Fibroblast of skin of back (primary cell): ENCODE measurements around the gene TTC21A.

Source experiments
- DNase-seq: peaks from one replicate; pipeline ENCODE4 v3.0.0-alpha.2; 2013

TTC21A gene

DNA sequence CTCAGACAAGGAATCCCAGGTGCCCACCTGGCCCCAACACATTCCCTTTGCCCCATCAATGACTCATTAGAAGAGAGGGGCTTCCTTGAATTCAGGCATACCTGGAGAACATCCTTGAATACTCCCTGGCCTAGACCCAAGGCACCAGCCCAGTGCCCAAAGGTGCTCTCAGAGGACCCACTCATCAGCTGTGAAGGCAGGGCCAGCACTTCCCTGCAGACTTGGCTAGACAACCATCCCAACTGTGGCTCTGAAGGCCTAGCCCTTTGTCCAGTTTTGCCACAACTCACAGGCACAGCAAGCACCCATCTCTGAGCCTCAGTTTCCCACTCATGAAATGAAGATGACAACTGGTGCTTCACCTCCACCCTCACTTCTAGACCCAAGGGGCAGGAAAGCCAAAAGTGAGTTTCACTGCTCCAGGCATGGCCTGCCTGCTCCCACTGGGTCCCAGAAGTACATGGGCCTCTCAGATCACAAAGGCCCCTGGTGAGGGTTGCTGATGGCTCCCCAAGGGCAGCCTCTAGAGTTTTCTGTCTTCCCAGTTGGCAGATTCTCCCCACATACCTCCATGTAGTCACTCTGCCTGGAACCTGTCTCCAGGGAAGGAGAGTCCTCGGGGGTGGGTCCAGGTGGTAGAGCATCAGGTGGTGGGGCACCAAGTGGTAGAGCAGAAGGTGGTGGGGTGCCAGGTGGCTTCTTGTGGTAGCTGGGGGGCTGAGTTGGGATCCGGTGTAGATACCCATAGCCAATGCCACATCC, 7.6 kb upstream of the TTC21A start:
- DNase-seq = no peak

DNA sequence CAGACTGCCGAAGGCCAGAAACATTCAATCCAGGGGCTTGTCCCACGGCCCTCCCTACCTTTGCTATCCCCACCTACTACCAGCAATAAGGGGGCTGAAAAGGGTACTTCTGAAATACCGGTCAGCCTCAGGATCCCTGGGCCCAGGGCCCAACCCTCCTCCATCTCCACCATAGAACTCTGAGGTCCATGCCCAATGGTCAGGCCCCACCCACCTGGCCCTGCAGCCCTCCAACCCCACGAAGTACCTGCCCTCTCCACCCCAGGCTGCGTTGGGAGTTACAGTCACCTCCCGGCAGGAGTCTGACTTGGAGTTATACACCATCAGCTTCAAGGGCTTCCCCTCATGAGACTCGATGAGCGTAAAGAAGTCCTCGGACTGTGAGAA, 7.0 kb upstream of the TTC21A start:
- DNase-seq = no peak

DNA sequence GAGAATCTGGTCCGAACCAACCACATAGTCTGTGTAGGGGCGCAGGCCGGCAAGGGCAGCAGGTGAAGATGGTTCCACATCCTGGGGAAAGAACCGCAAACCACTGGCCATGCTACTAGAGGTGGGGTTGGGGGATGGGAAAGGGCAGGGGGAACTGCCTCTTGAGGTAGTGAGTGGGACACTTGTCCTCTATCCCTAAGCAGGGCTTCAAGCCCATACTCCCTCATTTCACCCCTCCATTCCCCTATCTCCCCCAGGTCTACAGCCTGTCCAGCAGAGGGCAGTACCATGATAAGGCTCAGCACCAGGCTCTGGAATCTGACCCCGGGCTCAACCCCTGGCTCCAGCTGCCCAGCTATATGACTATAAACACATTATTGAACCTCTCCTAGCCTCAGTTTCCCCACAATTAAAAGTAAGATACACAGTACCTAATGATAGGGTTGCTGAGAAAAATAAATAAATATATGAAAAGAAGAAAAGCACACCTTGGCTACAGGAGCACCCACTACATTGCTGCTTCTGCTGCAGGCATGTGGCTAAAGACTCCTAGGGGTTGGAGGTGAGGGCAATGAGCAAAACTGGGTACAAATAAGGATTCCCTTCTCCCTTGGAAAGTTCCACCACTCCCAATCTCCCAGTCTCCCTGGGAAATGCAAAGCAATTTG, 6.3 kb upstream of the TTC21A start:
- peak; percentile 39 for DNase-seq

DNA sequence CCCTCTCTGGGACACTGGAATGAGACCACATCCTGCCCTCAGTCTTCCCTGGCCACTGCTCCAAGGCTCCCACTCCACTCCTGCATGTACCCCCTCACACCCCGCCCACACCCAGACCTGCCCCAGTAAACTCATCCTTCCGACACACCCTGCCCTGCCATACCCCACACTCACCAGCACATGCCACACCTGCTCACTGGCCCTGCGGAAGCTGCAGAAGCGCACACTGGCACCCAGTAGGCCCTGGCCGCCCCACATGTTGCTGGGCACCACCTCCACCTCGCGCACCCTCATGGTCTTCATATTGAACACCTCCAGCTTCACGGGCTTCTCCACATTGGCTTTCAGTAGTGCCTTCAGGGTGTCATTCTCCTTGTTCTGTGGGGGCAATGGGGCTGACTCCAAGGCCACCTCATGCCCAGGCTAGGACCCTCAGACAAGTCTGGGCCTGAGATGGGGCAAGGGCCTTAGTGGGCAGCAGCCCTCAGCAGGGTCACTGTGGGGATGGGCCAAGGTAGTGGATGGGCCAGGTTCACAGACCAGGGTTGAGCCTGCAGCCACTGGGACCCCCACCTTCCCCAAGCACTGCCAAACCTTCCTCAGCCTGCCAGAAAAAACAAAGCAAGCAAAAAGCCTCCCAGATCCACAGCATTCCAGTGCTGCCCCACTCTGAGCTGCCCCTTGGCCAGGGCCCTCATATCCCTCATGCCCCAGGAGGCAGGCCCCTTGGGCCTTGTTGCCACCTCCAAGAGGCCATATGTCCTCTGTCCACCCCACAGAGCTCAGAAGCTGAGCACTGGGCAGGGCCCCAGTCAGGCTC, 4.8 kb upstream of the TTC21A start:
- no peak for DNase-seq

DNA sequence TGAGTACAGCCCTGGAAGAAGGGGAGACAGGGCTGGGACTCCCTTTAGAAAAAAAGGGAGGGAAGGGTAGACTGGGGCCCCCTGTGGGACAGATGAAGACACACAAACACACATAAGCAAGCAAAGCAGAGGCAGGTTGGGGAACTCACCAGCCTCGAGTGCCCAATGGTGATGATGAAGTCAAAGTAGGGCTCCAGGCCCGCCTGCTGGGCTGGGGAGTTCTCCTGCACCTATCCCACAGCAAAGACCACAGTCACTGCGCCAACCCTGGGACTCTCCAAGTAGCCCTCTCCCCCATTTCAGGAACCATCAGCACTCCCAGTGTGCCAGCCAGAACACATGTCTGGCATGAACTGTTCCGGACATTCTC, 4.2 kb upstream of the TTC21A start:
- no peak for DNase-seq

DNA sequence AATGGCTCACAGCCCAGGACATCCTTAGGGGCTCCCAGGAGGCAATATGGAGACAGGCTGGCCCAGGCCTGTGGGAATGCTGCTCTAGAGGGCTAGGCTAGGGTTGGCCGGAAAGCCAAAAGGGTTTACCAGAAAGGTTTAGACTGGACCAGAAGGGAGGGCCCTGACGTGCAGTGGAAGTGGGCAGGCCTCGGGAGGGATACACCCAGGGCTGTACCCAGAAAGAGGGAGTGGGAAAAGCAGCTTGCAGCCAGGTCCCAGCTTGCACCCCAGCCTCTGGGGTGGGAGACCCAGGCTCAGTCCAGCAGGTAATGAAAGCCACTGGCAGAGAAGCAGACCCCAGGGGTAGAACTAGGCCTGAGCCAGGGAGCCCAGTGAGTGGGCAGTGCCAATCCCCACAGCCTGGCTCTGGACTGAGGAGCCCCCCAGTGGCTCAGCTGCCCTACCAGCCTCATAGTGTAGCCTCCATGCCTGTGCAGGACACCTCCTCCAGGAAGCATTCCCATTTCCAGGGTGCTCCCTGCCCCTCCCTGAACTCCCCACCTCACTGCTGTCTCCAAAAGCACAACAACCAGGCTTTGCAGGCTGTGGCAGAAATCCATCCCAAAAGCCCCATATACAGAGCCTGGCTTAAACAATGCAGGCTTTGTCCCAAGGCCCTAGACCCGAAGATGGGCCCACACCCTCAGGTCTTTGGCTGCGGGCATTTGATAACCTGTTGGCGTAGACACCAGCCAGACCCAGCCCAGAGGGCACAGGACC, 3.5 kb upstream of the TTC21A start:
- DNase-seq = no peak

DNA sequence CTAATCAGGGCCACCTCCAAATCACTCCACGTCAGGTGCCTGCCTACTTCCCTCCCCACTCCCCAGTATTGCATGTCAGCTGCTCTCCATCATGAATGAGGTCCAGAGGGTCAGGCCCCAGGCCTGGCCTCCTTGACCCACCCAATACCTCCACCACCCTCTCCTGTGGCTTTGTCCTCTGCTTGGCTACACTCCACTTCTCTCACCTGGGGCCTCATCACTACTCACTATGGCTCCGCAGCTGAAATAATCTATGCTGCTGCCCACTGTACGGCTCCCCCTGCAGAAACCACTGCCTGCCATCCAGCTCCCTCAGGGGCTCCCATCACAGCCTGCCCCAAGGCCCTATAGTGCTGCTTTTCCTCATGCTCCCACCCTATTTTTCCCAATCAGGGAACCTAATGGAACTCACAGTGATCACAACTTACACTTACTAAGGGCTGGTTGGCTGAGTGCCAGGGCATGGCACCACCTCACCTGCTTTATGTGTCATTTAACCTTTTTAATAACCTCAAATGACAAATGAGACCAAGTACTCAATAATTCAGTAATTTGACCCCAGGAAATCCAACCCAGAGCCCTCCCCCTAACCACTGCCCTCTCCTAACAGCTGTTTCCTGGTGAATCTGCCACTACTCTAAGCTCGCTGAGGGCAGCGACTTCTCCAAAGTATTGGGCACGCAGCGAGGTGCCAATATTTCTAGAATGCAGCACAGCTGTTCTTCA, 2.4 kb upstream of the TTC21A start:
- no peak for DNase-seq

DNA sequence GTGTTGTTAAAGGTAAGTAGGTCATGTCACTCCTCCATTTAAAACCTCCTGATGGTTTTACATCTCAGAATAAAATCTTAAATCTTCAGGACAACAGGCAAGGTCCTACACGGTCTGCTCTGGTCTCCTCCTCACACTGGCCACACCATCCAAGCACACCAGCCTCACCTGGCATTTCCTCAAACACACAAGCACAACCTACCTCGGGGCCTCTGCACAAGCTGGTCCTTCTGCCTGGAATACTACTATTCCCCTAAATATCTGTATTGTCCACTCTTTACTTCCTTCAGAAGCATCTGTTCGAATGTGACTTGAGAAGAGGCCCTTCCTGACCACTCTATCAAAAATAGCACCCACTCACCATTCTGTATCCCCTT, 1.8 kb upstream of the TTC21A start:
- no peak for DNase-seq

DNA sequence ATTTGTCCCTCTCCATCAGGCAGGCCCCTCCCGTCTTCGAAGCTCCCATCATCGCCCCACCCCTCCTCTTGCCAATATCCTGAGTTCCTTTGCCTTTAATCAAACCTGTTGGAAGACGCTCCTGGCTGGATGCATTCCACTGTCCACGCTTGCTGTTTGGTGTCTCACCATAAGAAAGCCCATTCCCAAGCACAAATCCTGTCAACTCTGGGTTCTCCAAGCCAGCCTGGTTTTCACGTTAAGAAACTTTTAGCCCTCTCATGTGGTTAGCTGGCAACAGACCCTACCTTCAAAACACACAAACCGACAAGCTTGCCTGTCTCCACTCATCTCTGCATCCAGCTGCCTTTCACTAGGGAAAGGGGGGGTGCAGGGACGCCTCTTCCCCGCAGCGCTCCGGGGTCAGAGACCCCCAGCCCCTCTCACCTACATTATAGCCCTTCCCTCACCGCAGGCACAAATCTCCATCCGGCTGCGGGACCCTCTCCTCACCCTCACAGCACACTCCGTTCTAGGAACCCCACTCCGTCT, 1.1 kb upstream of the TTC21A start:
- DNase-seq = peak; percentile 33

DNA sequence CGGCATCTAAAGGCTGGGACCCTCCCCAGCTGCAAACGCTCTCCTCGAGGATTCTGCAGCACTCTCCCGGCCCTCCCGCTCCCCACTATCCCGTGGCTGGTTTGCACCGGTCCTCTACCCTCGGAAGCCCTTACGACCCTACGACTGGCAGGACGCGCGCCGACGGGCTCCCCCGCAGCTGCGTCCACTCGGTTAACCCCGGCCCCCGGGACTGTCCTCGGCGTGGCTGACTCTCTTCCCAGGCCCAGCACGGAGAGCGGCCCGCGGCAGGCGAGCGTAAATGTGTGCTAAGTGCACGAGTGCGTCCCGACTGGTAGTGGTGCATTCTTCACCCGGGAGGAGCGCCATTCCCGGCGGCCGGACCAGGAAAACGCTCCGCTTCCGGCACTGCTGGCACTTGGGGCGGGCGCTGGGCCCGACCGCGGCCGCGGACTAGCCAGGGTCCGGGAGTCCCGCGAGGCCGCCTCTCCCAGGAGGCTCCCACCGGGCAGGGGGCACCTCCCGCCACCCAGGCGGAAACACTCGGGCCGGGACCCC, 561 bp upstream of the TTC21A start:
- DNase-seq = peak; percentile 67

DNA sequence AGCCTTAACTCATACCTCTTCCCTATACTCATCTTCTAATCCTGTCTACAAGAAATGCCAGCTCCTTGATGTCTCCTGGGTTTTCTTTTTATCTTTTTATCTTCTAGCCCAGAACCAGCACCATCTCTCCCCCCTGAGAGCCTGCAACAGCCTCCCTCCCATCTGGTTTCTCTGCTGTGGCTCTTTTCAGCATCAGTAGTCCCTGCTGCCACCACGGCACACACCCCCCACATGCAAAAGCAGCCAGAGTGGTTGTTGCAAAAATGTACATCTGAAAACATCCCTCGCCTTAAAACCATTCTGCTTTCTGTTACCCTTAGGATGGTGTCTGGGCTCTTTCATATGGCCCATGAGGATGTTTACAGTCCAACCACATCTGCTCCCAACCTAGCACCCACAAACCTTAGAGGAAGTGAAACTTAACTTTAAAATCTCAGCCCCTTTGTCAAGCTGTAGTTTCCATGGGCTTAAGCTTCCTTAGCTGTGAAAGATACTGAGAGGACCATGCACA, 775 bp downstream of the TTC21A start:
- DNase-seq = no peak

DNA sequence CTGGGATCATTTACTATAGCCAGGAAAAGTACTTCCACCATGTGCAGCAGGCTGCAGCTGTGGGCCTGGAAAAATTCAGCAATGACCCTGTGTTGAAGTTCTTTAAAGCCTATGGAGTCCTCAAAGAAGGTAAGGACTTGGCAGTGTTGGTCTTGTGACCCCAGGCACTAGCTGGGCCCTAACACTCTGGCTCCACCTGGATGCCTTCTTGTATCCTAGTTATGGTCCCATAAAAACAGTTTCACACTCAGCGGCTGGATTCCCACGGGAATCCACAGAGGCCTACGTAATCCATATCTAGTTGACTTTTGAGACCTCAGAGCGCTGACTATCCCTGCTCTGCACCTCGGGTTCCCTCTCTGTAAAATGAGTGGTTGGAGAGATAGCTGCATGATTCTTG, 1.6 kb downstream of the TTC21A start:
- no peak for DNase-seq

DNA sequence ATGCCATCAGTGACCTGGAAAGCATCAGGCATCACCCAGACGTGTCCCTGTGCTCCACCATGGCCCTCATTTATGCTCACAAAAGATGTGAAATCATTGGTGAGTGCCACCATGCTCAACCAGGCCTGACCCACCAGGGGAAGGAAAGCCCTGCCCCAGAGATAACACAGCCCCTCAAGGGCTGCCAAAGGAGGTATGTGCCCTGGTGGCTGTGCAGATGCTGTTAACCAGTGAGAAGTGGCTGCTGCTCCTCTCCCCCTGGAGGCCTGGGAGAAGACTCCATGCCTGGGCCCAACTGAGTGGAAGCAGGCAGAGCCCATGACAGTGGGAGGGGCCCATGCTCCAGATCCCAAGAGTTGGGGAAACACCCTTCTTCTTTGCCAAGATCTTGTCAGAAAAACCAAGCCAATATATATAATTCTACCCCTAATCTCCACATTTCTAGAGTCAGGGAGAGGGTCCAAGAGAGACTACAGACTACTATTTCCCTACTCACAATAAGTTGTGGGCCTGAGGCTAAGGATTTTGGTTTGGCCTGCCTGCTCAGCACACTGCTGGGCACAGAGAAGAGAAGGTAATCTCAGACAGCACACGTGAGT, 2.7 kb downstream of the TTC21A start:
- DNase-seq = no peak

DNA sequence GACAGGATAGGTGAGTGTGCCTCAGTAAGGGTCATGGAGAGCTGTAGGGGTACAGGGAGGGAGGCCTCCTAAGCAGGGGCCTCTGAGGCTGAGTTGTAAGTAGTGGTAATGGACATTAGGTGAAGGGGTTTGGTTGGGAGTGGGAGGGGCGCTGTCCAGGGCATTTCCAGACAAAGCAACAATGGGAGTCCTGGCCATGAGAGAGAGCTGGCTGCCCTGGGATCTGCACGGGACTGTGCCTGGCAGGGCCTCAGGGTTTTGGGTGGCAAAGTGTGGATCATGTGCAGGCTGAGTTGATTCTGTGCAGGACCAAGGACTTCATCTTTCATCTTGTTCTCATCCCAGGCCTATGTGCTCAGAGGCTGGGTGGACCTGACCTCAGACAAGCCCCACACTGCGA, 4.6 kb downstream of the TTC21A start:
- no peak for DNase-seq

DNA sequence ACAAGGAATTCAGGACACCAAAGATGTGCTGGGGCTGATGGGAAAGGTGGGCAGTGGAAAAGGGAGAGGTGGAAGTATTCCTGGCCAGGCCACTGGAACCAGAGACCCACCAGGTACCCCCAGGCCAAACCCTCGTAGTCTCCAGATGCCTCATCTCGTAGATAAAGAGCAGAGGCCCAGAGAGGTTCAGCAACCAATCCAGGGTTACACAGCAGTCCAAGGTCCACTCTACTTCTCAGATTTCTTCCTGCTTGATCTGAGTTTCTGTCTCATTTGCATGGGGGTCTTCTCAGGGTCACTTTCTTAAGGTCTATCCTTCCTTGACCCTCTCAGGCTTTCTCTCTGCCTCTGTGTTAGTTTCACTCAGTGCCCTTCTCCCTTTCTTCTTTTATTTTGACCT, 5.1 kb downstream of the TTC21A start:
- no peak for DNase-seq

DNA sequence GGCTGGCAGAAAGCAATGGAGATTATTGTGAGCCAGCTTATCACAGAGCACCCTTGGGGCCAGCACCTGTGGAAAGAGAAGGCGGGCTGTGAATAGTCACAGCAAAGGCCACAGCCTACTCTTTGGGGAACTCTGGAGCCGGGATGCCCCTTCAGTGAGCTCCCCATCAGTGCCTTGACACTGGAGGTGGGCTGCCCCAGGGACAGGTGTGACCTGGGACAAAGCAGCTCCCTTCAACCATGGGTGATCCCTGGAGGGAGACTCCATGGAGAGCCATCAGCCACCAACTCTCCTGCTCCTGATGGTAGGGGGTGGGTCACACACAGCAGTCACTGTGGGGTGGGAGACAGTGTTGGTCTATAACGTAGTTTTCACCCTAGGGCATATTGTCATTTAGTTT, 5.8 kb downstream of the TTC21A start:
- no peak for DNase-seq

DNA sequence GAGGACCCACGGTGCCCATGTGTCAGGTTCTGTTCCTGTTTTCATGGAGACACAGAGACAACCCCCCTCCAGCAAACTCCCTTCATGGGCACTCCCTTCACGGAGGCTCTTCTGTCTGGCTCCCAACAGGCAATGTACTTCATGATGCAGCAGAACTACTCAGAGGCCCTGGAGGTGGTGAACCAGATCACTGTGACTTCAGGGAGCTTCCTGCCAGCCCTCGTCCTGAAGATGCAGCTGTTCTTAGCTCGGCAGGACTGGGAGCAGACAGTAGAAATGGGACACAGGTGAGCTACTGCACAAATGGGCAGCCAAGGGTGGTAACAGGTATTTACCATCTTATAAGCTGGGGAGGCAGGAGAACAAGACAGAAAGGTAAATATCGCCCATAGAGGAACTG, 7.0 kb downstream of the TTC21A start:
- no peak for DNase-seq

DNA sequence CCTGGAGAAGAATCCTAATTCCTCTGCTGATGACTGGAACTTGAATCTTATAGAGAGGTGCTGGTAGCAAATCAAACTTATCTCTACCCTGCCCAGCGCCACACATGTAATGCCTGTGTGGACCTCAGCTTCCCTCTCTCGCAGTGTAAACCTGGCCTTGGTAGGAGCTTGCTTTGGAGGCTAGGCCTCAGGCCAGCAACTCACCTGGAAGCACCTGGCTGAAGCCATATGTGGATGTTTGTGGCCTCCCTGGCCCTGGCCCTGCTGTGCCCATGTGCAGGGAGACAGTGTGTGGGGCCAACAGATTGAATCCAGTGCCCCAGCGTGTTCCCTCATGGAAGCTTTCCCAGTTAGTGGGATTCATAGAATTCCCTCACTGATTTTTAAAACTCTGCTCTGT, 8.4 kb downstream of the TTC21A start:
- no peak for DNase-seq

DNA sequence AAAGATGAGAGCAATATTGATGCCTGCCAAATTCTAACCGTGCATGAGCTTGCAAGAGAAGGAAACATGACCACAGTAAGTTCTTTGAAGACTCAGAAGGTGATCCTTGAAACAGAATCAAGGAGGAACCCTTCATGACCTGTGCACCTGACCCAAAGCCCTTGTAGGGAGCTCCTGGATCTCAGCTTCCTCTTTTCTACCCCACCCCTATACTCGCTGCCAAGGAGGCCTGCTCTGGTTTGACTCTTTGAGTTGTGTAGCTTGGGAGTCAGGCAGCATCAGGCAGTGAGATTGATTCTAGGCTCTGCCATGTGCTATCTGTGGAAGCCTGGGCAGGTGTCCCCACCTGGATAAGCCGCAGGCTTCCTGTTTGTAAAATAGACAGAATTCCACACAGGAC, 10.6 kb downstream of the TTC21A start:
- no peak for DNase-seq

DNA sequence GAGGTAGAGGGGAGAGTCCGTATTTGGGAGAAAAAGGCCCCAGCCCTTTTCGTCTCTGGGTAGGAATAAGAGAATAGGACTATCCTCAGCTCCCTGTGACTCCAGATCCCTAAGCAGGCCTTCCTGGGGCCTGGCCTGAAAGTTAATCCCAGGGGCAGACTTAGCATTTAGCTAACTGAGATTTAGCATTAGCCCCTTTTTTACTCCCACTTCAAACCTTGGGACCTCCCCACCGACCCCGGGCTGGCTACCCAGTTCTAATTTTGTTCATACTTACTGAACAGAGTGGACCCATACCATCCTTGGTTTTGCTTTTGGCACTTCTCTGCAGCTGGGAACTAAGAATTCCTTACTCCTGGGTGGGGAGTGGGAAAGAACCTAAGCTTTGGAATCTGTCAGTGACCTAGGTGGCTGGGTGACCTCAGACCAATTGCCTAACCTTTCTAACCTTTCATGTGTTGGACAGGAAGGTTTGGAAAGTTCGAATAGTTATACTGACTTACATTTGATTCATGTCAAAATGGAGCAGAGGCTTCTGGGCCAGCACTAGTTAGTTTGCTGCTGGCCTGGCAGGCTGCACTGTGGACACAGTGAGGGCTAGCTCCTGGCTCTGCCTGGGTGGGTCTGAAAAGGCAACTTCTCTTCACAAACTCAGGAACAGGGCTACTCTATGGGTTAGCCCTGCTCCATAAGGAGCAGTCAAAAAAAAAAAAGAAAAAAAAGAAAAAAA, 11.6 kb downstream of the TTC21A start:
- no peak for DNase-seq
